H1 (cell line): Measurements from ENCODE around the gene MAP1LC3C. TPM values are rescaled to one million over a fixed set of nuclear protein-coding genes. Genes with fewer than 3 reads are reported as not detected.
A peak's percentile ranks its signal among the peaks of the same experiment; 100 is the strongest.

Experiments
- CTCF ChIA-PET: fragments of 300-600 bp; sonication (Branson Sonifier 250); formaldehyde crosslinking; loops from one replicate; lab custom pipeline; 2021; ENCODE audit not compliant: partially characterized antibody; lab: Charles Lee
- POLR2A ChIA-PET: fragments of 300-600 bp; sonication (Branson Sonifier 250); formaldehyde crosslinking; loops from one replicate; lab custom pipeline; 2021; ENCODE audit warnings: inconsistent platforms; ENCODE audit not compliant: partially characterized antibody; lab: Charles Lee
- DNase-seq, 2 experiments: peaks; one replicate each; pipeline versions ENCODE4 v3.0.0 to v3.0.0-alpha.2; 2010 to 2022; ENCODE audit warnings: low spot score in 2 of 2, low read depth in 1 of 2, mixed read lengths in 1 of 2
- FAIRE-seq: peaks from 2 replicates; lab custom pipeline; 2011; peaks lifted over from hg19 to GRCh38; lab: Jason Lieb, UNC
- H2AFZ ChIP-seq: 2 replicates; pipeline ENCODE4 v1.8.1; 2012; ENCODE audit warnings: low read length, inconsistent platforms
- H2AK5ac ChIP-seq: 2 replicates; pipeline ENCODE4 v1.6.1; 2013; ENCODE audit warnings: low read depth, low read length
- H2BK120ac ChIP-seq: replicated peaks from 2 replicates; pipeline ENCODE3; 2013; ENCODE audit warnings: low read depth, low read length, inconsistent platforms
- H2BK12ac ChIP-seq: 2 replicates; pipeline ENCODE4 v1.6.1; 2013; ENCODE audit warnings: low read depth, low read length
- H2BK15ac ChIP-seq: 2 replicates; pipeline ENCODE4 v1.6.1; 2013; ENCODE audit warnings: low read length
- H2BK20ac ChIP-seq: 2 replicates; pipeline ENCODE4 v1.6.1; 2013; ENCODE audit warnings: low read length
- H2BK5ac ChIP-seq: 2 replicates; pipeline ENCODE4 v1.6.1; 2013; ENCODE audit warnings: low read depth, low read length
- H3K14ac ChIP-seq: 2 replicates; pipeline ENCODE4 v1.6.1; 2013; ENCODE audit warnings: inconsistent platforms; ENCODE audit not compliant: insufficient read length
- H3K18ac ChIP-seq: 2 replicates; pipeline ENCODE4 v1.6.1; 2013; ENCODE audit warnings: low read length; ENCODE audit errors: extremely low read depth
- H3K23ac ChIP-seq: 2 replicates; pipeline ENCODE4 v1.6.1; 2013; ENCODE audit warnings: inconsistent platforms; ENCODE audit not compliant: insufficient read length
- H3K23me2 ChIP-seq: 2 replicates; pipeline ENCODE4 v1.6.1; 2013; ENCODE audit warnings: low read depth, low read length
- H3K27ac ChIP-seq: 2 replicates; pipeline ENCODE4 v1.6.1; 2011; ENCODE audit warnings: low read depth, low read length, inconsistent platforms
- H3K27me3 ChIP-seq, 4 experiments: replicated peaks in 1 of 4; 1 replicate in 1 of 4; 2 replicates in 3 of 4; pipeline versions ENCODE4 v1.6.1 to v1.8.1; 2011 to 2013; ENCODE audit warnings: low read length in 3 of 4, mild to moderate bottlenecking in 3 of 4, inconsistent platforms in 2 of 4, mixed read lengths in 2 of 4, moderate library complexity in 1 of 4; ENCODE audit not compliant: control insufficient read depth in 3 of 4, insufficient read depth in 3 of 4; ENCODE audit errors: extremely low read depth in 1 of 4
- H3K36me3 ChIP-seq, 4 experiments: 2 replicates each; pipeline versions ENCODE4 v1.6.1 to v1.8.1; 2011 to 2013; ENCODE audit warnings: mild to moderate bottlenecking in 4 of 4, low read length in 3 of 4, moderate library complexity in 2 of 4, control low read depth in 1 of 4, inconsistent platforms in 1 of 4; ENCODE audit not compliant: insufficient read depth in 4 of 4, control insufficient read depth in 2 of 4
- H3K4ac ChIP-seq: replicated peaks from 2 replicates; pipeline ENCODE3; 2013; ENCODE audit warnings: low read length, low read depth, mixed read lengths, inconsistent platforms; ENCODE audit not compliant: insufficient read length
- H3K4me1 ChIP-seq, 4 experiments: replicated peaks in 1 of 4; 1 replicate in 1 of 4; 2 replicates in 3 of 4; pipeline versions ENCODE4 v1.6.1 to v1.8.1; 2011 to 2013; ENCODE audit warnings: low read length in 3 of 4, inconsistent platforms in 2 of 4, mixed read lengths in 1 of 4; ENCODE audit not compliant: insufficient read depth in 4 of 4, control insufficient read depth in 3 of 4
- H3K4me2 ChIP-seq, 2 experiments: 2 replicates each; pipeline versions ENCODE4 v1.6.1 to v1.8.1; 2011 to 2013; ENCODE audit warnings: low read depth in 2 of 2, low read length in 2 of 2, control low read depth in 1 of 2, inconsistent platforms in 1 of 2, mild to moderate bottlenecking in 1 of 2; ENCODE audit not compliant: insufficient read depth in 1 of 2
- H3K4me3 ChIP-seq, 4 experiments: fragments of 200-600, 300-600 bp in 1 of 4; sonication (generic), shearing (Covaris generic), sonication (Bioruptor Twin) in 1 of 4; 2 replicates each; pipeline versions ENCODE4 v1.5.1 to v1.8.1; 2011 to 2016; ENCODE audit warnings: low read length in 4 of 4, low read depth in 3 of 4, control low read depth in 2 of 4, inconsistent platforms in 2 of 4, mild to moderate bottlenecking in 2 of 4, mixed read lengths in 1 of 4, moderate library complexity in 1 of 4; ENCODE audit not compliant: insufficient read depth in 2 of 4; ENCODE audit errors: extremely low read depth in 1 of 4
- H3K56ac ChIP-seq: replicated peaks from 2 replicates; pipeline ENCODE3; 2013; ENCODE audit warnings: low read depth, mild to moderate bottlenecking, mixed read lengths, low read length, inconsistent platforms; ENCODE audit not compliant: insufficient read length
- H3K79me1 ChIP-seq: 2 replicates; pipeline ENCODE4 v1.6.1; 2013; ENCODE audit warnings: low read depth, low read length, control low read depth
- H3K79me2 ChIP-seq, 2 experiments: 2 replicates each; pipeline versions ENCODE4 v1.6.1 to v1.8.1; 2012 to 2013; ENCODE audit warnings: low read length in 2 of 2, mild to moderate bottlenecking in 2 of 2, inconsistent platforms in 1 of 2; ENCODE audit not compliant: insufficient read depth in 2 of 2, control insufficient read depth in 1 of 2
- H3K9ac ChIP-seq, 4 experiments: replicated peaks in 1 of 4; 1 replicate in 1 of 4; 2 replicates in 3 of 4; pipeline versions ENCODE4 v1.6.1 to v1.8.1; 2011 to 2013; ENCODE audit warnings: low read depth in 3 of 4, low read length in 3 of 4, control low read depth in 2 of 4, mild to moderate bottlenecking in 2 of 4, moderate library complexity in 2 of 4, inconsistent platforms in 1 of 4; ENCODE audit errors: extremely low read depth in 1 of 4
- H3K9me3 ChIP-seq, 2 experiments: 2 replicates each; pipeline versions ENCODE4 v1.6.1 to v1.8.1; 2012 to 2013; ENCODE audit warnings: mild to moderate bottlenecking in 2 of 2, moderate library complexity in 2 of 2, control low read depth in 1 of 2, inconsistent platforms in 1 of 2, low read depth in 1 of 2, low read length in 1 of 2, mixed read lengths in 1 of 2; ENCODE audit not compliant: insufficient read depth in 2 of 2
- H4K20me1 ChIP-seq, 2 experiments: replicated peaks in 1 of 2; 2 replicates each; pipeline versions ENCODE3 to v1.8.1; 2011 to 2013; ENCODE audit warnings: inconsistent platforms in 2 of 2, low read length in 2 of 2, mild to moderate bottlenecking in 1 of 2; ENCODE audit not compliant: insufficient read depth in 2 of 2, control insufficient read depth in 1 of 2
- H4K5ac ChIP-seq: 2 replicates; pipeline ENCODE4 v1.6.1; 2013; ENCODE audit warnings: low read length, low read depth, mixed read lengths, inconsistent platforms; ENCODE audit not compliant: insufficient read length
- H4K8ac ChIP-seq: 2 replicates; pipeline ENCODE4 v1.8.0; 2013; ENCODE audit warnings: mild to moderate bottlenecking, moderate library complexity, low read length, inconsistent platforms; ENCODE audit not compliant: insufficient read depth; ENCODE audit errors: extremely low read depth
- H4K91ac ChIP-seq: replicated peaks from 2 replicates; pipeline ENCODE3; 2013; ENCODE audit warnings: low read length, mixed read lengths, inconsistent platforms; ENCODE audit not compliant: insufficient read length
- CBX8 ChIP-seq: fragments of 300-800, 300-1000 bp; sonication (generic); IDR thresholded peaks from 2 replicates; pipeline ENCODE4 v1.7.1; 2016; ENCODE audit warnings: low read depth, low read length, borderline replicate concordance
- CEBPB ChIP-seq: IDR thresholded peaks from 2 replicates; pipeline ENCODE4 v1.6.1; 2012; ENCODE audit warnings: low read depth, low read length
- WGBS, 2 experiments: shearing (Covaris generic) in 1 of 2; methylation state at CpG; one replicate each; pipeline versions ENCODE4 v1.1.6 to v1.1.7; 2013 to 2015; ENCODE audit warnings: low lambda C conversion rate in 2 of 2, mixed read lengths in 2 of 2, inconsistent platforms in 1 of 2, low coverage in 1 of 2, missing lambda C conversion rate in 1 of 2; ENCODE audit not compliant: insufficient replicate concordance in 2 of 2, insufficient coverage in 1 of 2, insufficient read length in 1 of 2; ENCODE audit errors: extremely low coverage in 1 of 2, missing lambda C conversion rate in 1 of 2; 5-methylcytosine and 5-hydroxymethylcytosine counted together
- polyA plus RNA-seq, 7 experiments: library from polyadenylated mRNA; depleted of rRNA in 3 of 7; stranded (reverse) in 5 of 7; unstranded in 2 of 7; fragments of >200 nt in 5 of 7; fragments of 200-250 nt in 2 of 7; gene quantifications; 1 replicate in 5 of 7; 2 replicates in 1 of 7; 4 replicates in 1 of 7; pipeline versions ENCODE4 v1.2.1 to v1.2.3, GENCODE V29; 2011 to 2013; ENCODE audit warnings: missing spikeins in 2 of 7, mixed read lengths in 2 of 7
- total RNA-seq: library from RNA; stranded (reverse); fragmentation: NEBNext Ultra II Directional; extraction: Animal tissue kit (Norgen Biotek cat#: 25700); gene quantifications from 2 replicates; pipeline ENCODE4 v1.2.1, GENCODE V29; 2021

The MAP1LC3C gene
- total and polyA plus RNA-seq, 2 of the 8 experiments (the other 6 are each of a cell fraction or from before 2014, with no cell fraction given), result 1.7 to 3.2 TPM

DNA sequence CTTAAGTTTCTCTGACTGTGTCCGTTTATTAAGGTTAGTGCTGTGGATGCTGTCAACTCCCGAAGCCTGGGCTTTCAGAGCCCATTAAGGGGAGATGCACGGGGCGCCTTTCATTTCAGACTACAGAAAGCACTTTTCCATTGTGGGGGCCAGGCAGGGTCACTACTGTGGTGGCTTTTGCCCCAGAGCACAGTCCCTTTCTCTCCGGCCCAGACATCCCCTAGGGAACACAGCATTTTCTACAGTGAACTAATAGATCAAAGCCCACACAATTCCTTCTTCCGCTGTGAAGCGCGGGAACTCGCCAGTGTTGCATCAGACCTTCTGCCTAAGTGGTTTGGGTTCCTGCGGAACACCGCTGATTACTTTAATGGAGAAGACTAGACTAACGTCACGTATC, 26.8 kb upstream of the MAP1LC3C start:
- Histone ChIP-seq H4K8ac (no peak overlapping the region), H3K36me3 (no peaks in the 10 kb centered on the region), H3K4me1 (no peaks in the 10 kb centered on the region), H3K9ac (no peak overlapping the region), H3K23ac (no peak overlapping the region), H2BK15ac (no peak overlapping the region), H3K14ac (no peak overlapping the region), H2BK12ac (no peak overlapping the region), H3K23me2 (no peaks in the 10 kb centered on the region), H3K79me1 (no peaks in the 10 kb centered on the region), H3K4ac (no peak overlapping the region), H3K27ac (no peak overlapping the region), H2BK120ac (no peak overlapping the region), H3K56ac (no peak overlapping the region), H3K18ac (no peak overlapping the region), H3K9me3 (no peaks in the 10 kb centered on the region), H3K4me2 (no peak overlapping the region), H2BK20ac (peak overlapping the region; percentile 43; the same call in 1 of the 2 replicates), H3K27me3 (no peaks in the 10 kb centered on the region), H2AK5ac (no peak overlapping the region), H3K79me2 (no peaks in the 10 kb centered on the region), H2AFZ (0 out of 2 replicates have a peak overlapping the region, but pooled peaks have one; percentile 33), H2BK5ac (no peak overlapping the region)
- POLR2A ChIA-PET, result no interaction called here
- 86% methylated on average over 13 of the region's 13 CpGs; no CpG with 5 or more reads in 1 of the 2 experiments for WGBS, 2 experiments
- DNase-seq, result no peak
- FAIRE-seq, result no peak
- TF ChIP-seq CBX8, result no peak
- TF ChIP-seq CEBPB, result 0 out of 2 replicates have a peak, but pooled peaks have one; percentile 21
- TF ChIP-seq, all 59 proteins: peak for 1
- H3K4me3 ChIP-seq, result no peak overlapping the region
- H4K91ac ChIP-seq, result no peak overlapping the region
- H4K20me1 ChIP-seq, result no peaks in the 10 kb centered on the region
- no peak overlapping the region for H4K5ac ChIP-seq
- CTCF ChIA-PET, result interaction anchor here (2.1 kb wide), 1 partner anchor 26 kb away, joined by 4 read pairs; no protein-coding TSS in a partner anchor
